Articular chondrocyte of knee joint (primary cell): ENCODE data around the gene INPPL1. TPM values are rescaled to one million over a fixed set of nuclear protein-coding genes. Genes with fewer than 3 reads are reported as not detected.

Source experiments
- total RNA-seq: library from RNA; depleted of rRNA; stranded (reverse); fragments of >200 nt; gene quantifications from 2 replicates; pipeline ENCODE4 v1.2.3, GENCODE V29; 2012

Gene INPPL1, protein sequence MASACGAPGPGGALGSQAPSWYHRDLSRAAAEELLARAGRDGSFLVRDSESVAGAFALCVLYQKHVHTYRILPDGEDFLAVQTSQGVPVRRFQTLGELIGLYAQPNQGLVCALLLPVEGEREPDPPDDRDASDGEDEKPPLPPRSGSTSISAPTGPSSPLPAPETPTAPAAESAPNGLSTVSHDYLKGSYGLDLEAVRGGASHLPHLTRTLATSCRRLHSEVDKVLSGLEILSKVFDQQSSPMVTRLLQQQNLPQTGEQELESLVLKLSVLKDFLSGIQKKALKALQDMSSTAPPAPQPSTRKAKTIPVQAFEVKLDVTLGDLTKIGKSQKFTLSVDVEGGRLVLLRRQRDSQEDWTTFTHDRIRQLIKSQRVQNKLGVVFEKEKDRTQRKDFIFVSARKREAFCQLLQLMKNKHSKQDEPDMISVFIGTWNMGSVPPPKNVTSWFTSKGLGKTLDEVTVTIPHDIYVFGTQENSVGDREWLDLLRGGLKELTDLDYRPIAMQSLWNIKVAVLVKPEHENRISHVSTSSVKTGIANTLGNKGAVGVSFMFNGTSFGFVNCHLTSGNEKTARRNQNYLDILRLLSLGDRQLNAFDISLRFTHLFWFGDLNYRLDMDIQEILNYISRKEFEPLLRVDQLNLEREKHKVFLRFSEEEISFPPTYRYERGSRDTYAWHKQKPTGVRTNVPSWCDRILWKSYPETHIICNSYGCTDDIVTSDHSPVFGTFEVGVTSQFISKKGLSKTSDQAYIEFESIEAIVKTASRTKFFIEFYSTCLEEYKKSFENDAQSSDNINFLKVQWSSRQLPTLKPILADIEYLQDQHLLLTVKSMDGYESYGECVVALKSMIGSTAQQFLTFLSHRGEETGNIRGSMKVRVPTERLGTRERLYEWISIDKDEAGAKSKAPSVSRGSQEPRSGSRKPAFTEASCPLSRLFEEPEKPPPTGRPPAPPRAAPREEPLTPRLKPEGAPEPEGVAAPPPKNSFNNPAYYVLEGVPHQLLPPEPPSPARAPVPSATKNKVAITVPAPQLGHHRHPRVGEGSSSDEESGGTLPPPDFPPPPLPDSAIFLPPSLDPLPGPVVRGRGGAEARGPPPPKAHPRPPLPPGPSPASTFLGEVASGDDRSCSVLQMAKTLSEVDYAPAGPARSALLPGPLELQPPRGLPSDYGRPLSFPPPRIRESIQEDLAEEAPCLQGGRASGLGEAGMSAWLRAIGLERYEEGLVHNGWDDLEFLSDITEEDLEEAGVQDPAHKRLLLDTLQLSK
- 39.5 and 46.3 TPM in 2 replicates for total RNA-seq

DNA sequence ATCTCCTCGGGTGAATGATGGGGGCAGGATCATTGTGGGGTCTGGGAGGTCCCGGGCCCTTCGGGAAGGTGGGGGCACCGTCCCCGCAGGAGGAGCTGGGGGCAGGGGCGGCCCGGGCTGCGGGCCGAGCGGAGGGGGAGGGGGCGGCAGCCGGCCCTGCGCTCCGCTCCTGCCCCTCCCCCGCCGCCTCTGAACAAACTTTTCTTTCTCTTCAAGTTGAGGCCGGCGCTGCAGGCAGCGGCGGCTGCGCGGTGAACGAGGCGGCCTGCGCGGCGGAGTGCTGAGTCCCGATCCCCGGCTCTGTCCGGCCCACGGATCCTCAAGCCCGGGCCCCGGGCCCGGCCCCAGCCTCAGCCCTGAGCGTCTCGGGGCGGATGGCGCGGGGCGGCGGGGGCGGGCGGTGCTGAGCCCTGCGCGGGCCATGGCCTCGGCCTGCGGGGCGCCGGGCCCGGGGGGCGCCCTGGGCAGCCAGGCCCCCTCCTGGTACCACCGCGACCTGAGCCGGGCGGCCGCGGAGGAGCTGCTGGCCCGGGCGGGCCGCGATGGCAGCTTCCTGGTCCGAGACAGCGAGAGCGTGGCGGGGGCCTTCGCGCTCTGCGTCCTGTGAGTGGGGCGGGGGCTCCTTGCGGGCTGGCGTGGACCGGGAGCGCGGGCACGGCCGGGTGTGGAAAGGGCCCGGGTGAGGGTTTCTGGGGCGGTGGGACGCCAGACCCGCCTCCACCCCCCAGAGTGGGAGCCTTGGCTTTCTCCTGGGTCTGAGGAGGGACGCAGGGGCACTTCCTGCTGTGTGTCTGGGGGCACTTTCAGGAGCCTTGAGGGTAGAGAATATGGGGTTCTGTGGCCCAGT lies at the start of gene INPPL1:
Gene INPPL1, plus strand, starts transcription at position 204 of the 847 bp plus-strand sequence. Its CDS starts 218 bp downstream, at position 422.

DNA sequence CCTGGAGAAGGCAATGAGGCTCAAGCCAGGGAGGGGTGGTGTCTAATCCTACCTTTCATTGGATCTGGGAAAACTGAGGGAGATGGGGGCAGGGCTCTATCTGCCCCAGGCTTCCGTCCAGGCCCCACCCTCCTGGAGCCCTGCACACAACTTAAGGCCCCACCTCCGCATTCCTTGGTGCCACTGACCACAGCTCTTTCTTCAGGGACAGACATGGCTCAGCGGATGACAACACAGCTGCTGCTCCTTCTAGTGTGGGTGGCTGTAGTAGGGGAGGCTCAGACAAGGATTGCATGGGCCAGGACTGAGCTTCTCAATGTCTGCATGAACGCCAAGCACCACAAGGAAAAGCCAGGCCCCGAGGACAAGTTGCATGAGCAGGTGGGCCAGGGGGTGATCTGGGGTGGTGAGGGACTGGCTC lies 32.6 kb upstream of the INPPL1 start, which contains the start of gene FOLR1:
Gene FOLR1, plus strand, starts transcription at position 180 of the 421 bp plus-strand sequence. Its CDS starts 34 bp downstream, at position 214.

DNA sequence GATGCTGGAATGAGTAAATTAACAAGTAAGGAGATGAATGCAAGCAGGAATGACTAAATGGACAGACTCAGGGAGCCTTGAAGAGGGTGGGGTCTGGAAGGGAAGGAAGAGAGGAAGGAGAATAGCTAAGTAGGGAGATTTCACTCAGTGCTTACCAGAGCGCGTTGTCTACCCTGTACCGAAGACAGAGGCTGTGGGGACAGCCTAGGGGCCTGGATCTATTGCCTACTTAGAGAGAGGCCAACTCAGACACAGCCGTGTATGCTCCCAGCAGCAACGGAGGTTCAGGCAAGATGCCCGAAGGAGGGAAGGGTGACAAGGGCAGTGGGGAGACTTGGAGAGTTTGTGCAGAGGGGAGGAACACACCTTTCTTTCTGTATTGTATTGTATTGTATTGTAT lies 7.9 kb upstream of the INPPL1 start, which contains the start of gene FOLR2:
Gene FOLR2, plus strand, starts transcription at position 157 of the 400 bp plus-strand sequence. CDS start 1,791 bp downstream, outside the sequence.

DNA sequence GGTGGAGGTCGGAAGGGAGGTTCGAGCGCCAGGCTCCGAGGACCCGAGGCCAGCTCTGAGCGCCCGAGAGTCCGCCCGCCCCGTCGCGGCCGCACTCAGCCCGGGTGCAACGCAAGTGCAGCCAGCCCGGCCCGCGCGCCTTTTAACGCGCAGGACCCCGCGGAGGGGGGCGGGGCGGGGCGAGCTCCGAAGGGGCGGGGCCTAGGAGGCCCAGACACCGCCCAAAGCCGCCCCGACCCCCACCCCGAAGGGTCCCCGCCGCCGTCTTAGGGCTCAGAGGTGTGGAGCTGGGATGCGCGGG lies 19.4 kb downstream of the INPPL1 start, which contains the start of gene PHOX2A:
Gene PHOX2A, minus strand, starts transcription at position 117 of the 301 bp plus-strand sequence. CDS start 172 bp downstream, outside the sequence.

Other genes starting within 250 kb of the INPPL1 start
- 2.8 and 5.6 TPM in 2 replicates for gene IL18BP, start 225.9 kb upstream of the INPPL1 start, total RNA-seq
- gene NUMA1, start 144.2 kb upstream of the INPPL1 start, total RNA-seq: 189 and 190 TPM in 2 replicates
- gene LRRC51, start 143.9 kb upstream of the INPPL1 start, total RNA-seq: 4.2 and 5.4 TPM in 2 replicates
- 87.4 and 99.0 TPM in 2 replicates for gene LAMTOR1, start 121.5 kb upstream of the INPPL1 start, total RNA-seq
- gene TOMT, start 118.8 kb upstream of the INPPL1 start, total RNA-seq: not detected in 2 replicates
- 21.0 and 23.5 TPM in 2 replicates for gene ANAPC15, start 112.1 kb upstream of the INPPL1 start, total RNA-seq
- 0.78 and 1.1 TPM in 2 replicates for gene FOLR3, start 89.0 kb upstream of the INPPL1 start, total RNA-seq
- gene FOLR1, start 32.6 kb upstream of the INPPL1 start, total RNA-seq: 0.54 TPM in 1 of 2 replicates, not detected in the other
- gene FOLR2, start 8.0 kb upstream of the INPPL1 start, total RNA-seq: not detected in 2 replicates
- not detected in 2 replicates for gene PHOX2A, start 19.4 kb downstream of the INPPL1 start, total RNA-seq
- 17.0 and 18.6 TPM in 2 replicates for gene CLPB, start 209.8 kb downstream of the INPPL1 start, total RNA-seq